ENCODE measurements around the gene RAB1A. TPM values are rescaled to one million over a fixed set of nuclear protein-coding genes. Genes with fewer than 3 reads are reported as not detected.
"Not testable (repeated sequence)": the region's sequence is repeated elsewhere in the genome, so short reads cannot be mapped to it uniquely, and the experiment has no call there.

The RAB1A gene
- total RNA-seq, 1 experiment from 2014 or later, result 128 TPM

DNA sequence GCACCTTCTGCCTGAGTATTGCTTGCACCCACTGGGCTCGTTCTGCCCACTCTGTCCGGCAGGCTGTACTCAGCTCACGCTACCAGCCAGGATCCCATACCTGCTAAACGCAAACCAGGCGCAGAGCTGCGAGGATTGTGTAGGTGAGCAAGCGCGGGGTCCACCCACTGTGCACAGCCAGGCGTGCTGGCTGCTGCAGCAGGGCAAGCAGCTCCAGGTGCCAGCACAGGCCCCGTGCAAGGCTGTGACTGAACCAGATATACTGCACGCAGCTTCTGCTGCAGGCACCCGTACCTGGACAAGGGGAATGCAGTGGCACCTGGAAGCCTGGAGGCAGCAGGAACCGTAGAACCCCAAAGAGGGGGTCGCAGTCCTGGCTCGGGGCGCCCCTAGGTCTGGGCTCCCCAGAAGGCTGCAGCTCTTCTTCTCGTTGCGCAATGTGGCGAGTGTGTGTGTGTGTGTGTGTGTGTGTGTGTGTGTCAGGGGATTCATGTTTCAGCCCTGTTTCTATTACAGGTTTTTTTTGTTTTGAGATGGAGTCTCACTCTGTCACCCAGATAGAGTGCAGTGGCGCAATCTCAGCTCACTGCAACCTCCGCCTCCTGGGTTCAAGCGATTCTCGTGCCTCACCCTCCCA, 46.1 kb upstream of the RAB1A start:
- no TSS peak for BruUV-seq (replicated peaks)
- Histone ChIP-seq H3K4me3 (ENCODE audit: low read depth in 2 of 2, low read length in 2 of 2) (no peak overlapping the region), H3K9me3 (ENCODE audit: control insufficient read depth, insufficient read depth, low read depth, low read length) (no peaks in the 10 kb centered on the region), H3K27ac (ENCODE audit: low read length) (no peak overlapping the region), H3K36me3 (ENCODE audit: control insufficient read depth, insufficient read depth, low read length) (no peaks in the 10 kb centered on the region), H3K4me1 (ENCODE audit: control insufficient read depth, insufficient read depth, low read length) (no peaks in the 10 kb centered on the region), H3K27me3 (ENCODE audit: control insufficient read depth, insufficient read depth, low read length) (no peaks in the 10 kb centered on the region)
- POLR2A ChIA-PET, result interaction anchor here (0.5 kb wide), 1 partner anchor 74 kb away, joined by 4 read pairs; no protein-coding TSS in a partner anchor
- TF ChIP-seq, protein P1, sequence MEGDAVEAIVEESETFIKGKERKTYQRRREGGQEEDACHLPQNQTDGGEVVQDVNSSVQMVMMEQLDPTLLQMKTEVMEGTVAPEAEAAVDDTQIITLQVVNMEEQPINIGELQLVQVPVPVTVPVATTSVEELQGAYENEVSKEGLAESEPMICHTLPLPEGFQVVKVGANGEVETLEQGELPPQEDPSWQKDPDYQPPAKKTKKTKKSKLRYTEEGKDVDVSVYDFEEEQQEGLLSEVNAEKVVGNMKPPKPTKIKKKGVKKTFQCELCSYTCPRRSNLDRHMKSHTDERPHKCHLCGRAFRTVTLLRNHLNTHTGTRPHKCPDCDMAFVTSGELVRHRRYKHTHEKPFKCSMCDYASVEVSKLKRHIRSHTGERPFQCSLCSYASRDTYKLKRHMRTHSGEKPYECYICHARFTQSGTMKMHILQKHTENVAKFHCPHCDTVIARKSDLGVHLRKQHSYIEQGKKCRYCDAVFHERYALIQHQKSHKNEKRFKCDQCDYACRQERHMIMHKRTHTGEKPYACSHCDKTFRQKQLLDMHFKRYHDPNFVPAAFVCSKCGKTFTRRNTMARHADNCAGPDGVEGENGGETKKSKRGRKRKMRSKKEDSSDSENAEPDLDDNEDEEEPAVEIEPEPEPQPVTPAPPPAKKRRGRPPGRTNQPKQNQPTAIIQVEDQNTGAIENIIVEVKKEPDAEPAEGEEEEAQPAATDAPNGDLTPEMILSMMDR (IDR thresholded peaks at IDR 0.05), result no peak
- no peak for TF ChIP-seq SIN3A (IDR thresholded peaks at IDR 0.05; ENCODE audit: borderline replicate concordance, insufficient read depth, low read depth, low read length)
- TF ChIP-seq POLR2AphosphoS5 (IDR thresholded peaks at IDR 0.05; ENCODE audit: low read depth, low read length), result no peak
- TF ChIP-seq TCF7L2 (IDR thresholded peaks at IDR 0.05; ENCODE audit: low read depth, low read length), result no peak
- TF ChIP-seq, protein P2, sequence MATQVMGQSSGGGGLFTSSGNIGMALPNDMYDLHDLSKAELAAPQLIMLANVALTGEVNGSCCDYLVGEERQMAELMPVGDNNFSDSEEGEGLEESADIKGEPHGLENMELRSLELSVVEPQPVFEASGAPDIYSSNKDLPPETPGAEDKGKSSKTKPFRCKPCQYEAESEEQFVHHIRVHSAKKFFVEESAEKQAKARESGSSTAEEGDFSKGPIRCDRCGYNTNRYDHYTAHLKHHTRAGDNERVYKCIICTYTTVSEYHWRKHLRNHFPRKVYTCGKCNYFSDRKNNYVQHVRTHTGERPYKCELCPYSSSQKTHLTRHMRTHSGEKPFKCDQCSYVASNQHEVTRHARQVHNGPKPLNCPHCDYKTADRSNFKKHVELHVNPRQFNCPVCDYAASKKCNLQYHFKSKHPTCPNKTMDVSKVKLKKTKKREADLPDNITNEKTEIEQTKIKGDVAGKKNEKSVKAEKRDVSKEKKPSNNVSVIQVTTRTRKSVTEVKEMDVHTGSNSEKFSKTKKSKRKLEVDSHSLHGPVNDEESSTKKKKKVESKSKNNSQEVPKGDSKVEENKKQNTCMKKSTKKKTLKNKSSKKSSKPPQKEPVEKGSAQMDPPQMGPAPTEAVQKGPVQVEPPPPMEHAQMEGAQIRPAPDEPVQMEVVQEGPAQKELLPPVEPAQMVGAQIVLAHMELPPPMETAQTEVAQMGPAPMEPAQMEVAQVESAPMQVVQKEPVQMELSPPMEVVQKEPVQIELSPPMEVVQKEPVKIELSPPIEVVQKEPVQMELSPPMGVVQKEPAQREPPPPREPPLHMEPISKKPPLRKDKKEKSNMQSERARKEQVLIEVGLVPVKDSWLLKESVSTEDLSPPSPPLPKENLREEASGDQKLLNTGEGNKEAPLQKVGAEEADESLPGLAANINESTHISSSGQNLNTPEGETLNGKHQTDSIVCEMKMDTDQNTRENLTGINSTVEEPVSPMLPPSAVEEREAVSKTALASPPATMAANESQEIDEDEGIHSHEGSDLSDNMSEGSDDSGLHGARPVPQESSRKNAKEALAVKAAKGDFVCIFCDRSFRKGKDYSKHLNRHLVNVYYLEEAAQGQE (IDR thresholded peaks at IDR 0.05; ENCODE audit: insufficient read depth in 1 of 2, low read depth in 2 of 2, low read length in 1 of 2), result no peak
- no peak; the same call in 1 of the 2 replicates for ATAC-seq
- in situ Hi-C loops (cut with HindIII; ENCODE audit: low pct_unique_long_range_greater_than_20kb, low sequenced_read_pairs) (no loop called here), intact Hi-C loops (cut with micrococcal nuclease; ENCODE audit: unreplicated experiment) (no loop called here)
- CTCF ChIA-PET, result interaction anchor here (0.7 kb wide), 1 partner anchor 13 kb away, joined by 6 read pairs; no protein-coding TSS in a partner anchor
- no peak for DNase-seq (ENCODE audit: low read depth, low spot score)

DNA sequence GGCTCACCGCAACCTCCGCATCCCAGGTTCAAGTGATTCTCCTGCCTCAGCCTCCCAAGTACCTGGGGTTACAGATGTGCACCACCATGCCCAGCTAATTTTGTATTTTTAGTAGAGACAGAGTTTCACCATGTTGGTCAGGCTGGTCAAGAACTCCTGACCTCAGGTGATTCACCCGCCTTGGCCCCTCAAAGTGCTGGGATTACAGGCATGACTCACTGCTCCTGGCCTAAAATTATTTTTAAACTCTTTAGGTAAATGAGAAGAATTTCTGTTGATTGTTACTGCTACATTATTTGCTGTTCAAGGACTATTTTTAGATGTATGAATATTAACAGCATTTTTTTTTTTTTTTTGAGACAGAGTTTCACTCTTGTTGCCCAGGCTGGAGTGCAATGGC, 44.1 kb upstream of the RAB1A start:
- CTCF ChIA-PET, result not testable (repeated sequence)

DNA sequence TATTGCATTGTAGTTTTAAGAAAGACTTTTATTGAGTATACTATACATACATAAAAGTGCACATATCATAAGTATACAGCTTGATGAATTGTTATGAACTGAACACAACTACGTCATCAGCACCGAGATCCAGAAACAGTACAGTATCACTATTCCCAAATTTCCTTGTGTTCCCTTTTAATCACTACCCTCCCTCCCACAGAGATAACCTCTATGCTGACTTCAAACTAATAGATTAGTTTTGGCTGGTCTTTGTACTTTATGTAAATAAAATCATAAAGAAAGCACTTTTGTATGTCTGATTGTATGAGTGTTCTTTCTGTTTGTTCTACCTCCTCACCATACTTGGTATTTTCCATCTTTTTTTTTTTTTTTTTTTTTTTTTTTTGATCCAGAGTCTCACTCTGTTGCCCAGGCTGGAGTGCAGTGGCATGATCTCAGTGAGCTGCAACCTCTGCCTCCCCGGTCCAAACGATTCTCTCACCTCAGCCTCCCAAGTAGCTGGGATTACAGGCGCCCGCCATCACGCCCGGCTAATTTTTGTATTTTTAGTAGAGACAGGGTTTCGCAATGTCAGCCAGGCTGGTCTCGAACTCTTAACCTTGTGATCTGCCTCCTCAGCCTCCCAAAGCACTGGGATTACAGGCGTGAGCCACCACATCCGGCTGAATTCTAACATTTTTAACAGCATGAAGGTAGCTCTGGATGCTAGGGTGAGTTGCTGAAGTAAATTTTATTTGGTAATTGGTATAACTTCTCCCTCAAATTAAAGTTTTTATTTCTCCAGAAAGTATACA, 43.3 kb upstream of the RAB1A start:
- BruUV-seq (replicated peaks), result no TSS peak
- ATAC-seq, result no peak
- CTCF ChIA-PET, result no interaction called here
- H3K27ac ChIP-seq (ENCODE audit: low read length), result no peak overlapping the region
- in situ Hi-C loops (cut with HindIII; ENCODE audit: low pct_unique_long_range_greater_than_20kb, low sequenced_read_pairs), result no loop called here
- intact Hi-C loops (cut with micrococcal nuclease; ENCODE audit: unreplicated experiment), result no loop called here
- H3K4me1 ChIP-seq (ENCODE audit: control insufficient read depth, insufficient read depth, low read length), result no peaks in the 10 kb centered on the region
- no peaks in the 10 kb centered on the region for H3K9me3 ChIP-seq (ENCODE audit: control insufficient read depth, insufficient read depth, low read depth, low read length)
- TF ChIP-seq TCF7L2 (IDR thresholded peaks at IDR 0.05; ENCODE audit: low read depth, low read length) (no peak), SIN3A (IDR thresholded peaks at IDR 0.05; ENCODE audit: borderline replicate concordance, insufficient read depth, low read depth, low read length) (no peak), POLR2AphosphoS5 (IDR thresholded peaks at IDR 0.05; ENCODE audit: low read depth, low read length) (no peak)
- TF ChIP-seq, protein P2 (IDR thresholded peaks at IDR 0.05; ENCODE audit: insufficient read depth in 1 of 2, low read depth in 2 of 2, low read length in 1 of 2), result no peak
- TF ChIP-seq, protein P1 (IDR thresholded peaks at IDR 0.05), result no peak
- H3K36me3 ChIP-seq (ENCODE audit: control insufficient read depth, insufficient read depth, low read length), result no peaks in the 10 kb centered on the region
- no peak for DNase-seq (ENCODE audit: low read depth, low spot score)
- H3K27me3 ChIP-seq (ENCODE audit: control insufficient read depth, insufficient read depth, low read length), result no peaks in the 10 kb centered on the region
- no peak overlapping the region for H3K4me3 ChIP-seq (ENCODE audit: low read depth in 2 of 2, low read length in 2 of 2)
- POLR2A ChIA-PET, result no interaction called here

More for the DNA sequence above, 44.1 kb upstream of the RAB1A start:
- POLR2A ChIA-PET; intact Hi-C loops (cut with micrococcal nuclease; ENCODE audit: unreplicated experiment); BruUV-seq (replicated peaks); H3K9me3 ChIP-seq (ENCODE audit: control insufficient read depth, insufficient read depth, low read depth, low read length); H3K4me1 ChIP-seq (ENCODE audit: control insufficient read depth, insufficient read depth, low read length); H3K27me3 ChIP-seq (ENCODE audit: control insufficient read depth, insufficient read depth, low read length); ATAC-seq; H3K27ac ChIP-seq (ENCODE audit: low read length); H3K36me3 ChIP-seq (ENCODE audit: control insufficient read depth, insufficient read depth, low read length); DNase-seq (ENCODE audit: low read depth, low spot score); in situ Hi-C loops (cut with HindIII; ENCODE audit: low pct_unique_long_range_greater_than_20kb, low sequenced_read_pairs); H3K4me3 ChIP-seq (ENCODE audit: low read depth in 2 of 2, low read length in 2 of 2): not testable (repeated sequence)

All from Panc1 (cell line).